ENCODE results near the gene STMN1.

STMN1 gene

DNA sequence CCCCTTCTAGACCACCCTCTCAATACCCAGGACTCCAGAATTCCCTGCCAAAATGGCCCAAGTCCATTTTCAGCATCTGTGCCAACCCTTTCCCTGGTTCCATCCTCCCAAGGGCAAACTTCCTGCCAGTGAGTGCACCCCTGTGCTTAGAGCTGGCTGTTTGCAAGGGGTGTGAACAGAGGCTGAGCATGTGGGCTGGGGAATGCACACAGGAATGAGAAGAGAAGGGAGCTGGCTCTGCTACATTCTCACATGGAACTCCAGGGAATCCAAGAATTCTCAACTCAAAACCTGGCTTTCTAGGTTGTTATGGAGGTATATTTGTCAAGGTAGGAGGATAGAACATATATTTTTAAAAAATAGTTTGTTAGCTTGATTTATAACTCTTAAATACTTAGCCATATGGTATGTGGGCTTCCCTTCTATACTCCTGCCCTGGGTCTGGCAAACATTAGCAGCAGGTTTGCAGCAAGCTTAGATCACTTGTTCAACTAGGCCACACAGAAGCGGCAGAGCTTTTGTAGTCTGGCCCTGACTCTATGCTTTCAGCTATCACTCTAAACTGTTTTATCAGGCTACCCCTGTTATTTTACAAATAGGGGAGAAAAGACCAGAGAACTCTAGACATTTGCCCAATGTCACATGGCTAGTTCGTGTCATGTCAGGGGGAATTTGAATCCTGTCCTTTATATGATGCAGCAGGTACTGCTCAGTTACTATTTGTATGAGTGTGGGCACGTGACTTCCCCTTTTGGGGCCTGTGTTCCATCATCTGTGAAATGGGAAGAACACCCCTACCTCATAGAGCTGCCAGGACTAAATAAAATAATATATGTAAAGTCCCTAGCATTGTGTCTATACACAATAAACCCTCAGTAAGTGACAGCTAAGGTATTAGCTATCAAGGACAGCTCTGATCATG is 8.1 kb upstream of the STMN1 start:
- H3K9me3 ChIP-seq: no peaks in the 10 kb centered on the region
- no peaks in the 10 kb centered on the region for H3K4me1 ChIP-seq
- no peak overlapping the region for H3K4me3 ChIP-seq (ENCODE audit: low read depth, low read length)
- TF ChIP-seq, protein P1, sequence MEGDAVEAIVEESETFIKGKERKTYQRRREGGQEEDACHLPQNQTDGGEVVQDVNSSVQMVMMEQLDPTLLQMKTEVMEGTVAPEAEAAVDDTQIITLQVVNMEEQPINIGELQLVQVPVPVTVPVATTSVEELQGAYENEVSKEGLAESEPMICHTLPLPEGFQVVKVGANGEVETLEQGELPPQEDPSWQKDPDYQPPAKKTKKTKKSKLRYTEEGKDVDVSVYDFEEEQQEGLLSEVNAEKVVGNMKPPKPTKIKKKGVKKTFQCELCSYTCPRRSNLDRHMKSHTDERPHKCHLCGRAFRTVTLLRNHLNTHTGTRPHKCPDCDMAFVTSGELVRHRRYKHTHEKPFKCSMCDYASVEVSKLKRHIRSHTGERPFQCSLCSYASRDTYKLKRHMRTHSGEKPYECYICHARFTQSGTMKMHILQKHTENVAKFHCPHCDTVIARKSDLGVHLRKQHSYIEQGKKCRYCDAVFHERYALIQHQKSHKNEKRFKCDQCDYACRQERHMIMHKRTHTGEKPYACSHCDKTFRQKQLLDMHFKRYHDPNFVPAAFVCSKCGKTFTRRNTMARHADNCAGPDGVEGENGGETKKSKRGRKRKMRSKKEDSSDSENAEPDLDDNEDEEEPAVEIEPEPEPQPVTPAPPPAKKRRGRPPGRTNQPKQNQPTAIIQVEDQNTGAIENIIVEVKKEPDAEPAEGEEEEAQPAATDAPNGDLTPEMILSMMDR (IDR thresholded peaks at IDR 0.05; ENCODE audit: low read depth, low read length): no peak
- no peaks in the 10 kb centered on the region for H3K36me3 ChIP-seq
- DNase-seq: no peak
- H3K27me3 ChIP-seq: no peaks in the 10 kb centered on the region

DNA sequence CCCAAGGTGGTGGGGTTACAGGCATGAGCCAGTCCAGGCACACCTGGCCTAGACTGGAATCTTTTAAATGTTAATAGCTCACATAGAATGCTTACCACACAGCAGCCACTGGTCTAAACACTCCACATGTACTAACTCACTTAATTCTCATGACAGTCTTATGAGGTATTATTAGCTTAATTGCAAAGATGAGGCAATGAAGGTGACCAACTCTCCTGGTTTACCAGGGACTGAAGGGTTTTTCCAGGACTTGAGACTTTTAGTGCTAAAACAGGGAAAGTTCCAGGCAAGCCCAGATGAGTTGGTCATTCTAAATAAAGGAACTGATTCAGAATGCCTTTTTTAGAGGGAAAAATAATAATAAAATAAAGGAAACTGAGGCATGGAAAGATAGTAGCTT is 7.0 kb upstream of the STMN1 start:
- no peak for DNase-seq
- H3K9me3 ChIP-seq: no peaks in the 10 kb centered on the region

GRCh38 chr1:25912076-25912831 is 6.0 kb upstream of the STMN1 start:
- Histone ChIP-seq H3K36me3 (no peaks in the 10 kb centered on the region), H3K9me3 (no peaks in the 10 kb centered on the region), H3K27me3 (no peaks in the 10 kb centered on the region), H3K4me3 (ENCODE audit: low read depth, low read length) (no peak overlapping the region), H3K4me1 (no peaks in the 10 kb centered on the region)
- TF ChIP-seq, protein P1 (IDR thresholded peaks at IDR 0.05; ENCODE audit: low read depth, low read length): no peak
- DNase-seq: no peak

More for the DNA sequence above, 7.0 kb upstream of the STMN1 start:
- TF ChIP-seq, protein P1 (IDR thresholded peaks at IDR 0.05; ENCODE audit: low read depth, low read length): no peak
- Histone ChIP-seq H3K27me3 (no peaks in the 10 kb centered on the region), H3K4me1 (no peaks in the 10 kb centered on the region), H3K36me3 (no peaks in the 10 kb centered on the region), H3K4me3 (ENCODE audit: low read depth, low read length) (no peak overlapping the region)

DNA sequence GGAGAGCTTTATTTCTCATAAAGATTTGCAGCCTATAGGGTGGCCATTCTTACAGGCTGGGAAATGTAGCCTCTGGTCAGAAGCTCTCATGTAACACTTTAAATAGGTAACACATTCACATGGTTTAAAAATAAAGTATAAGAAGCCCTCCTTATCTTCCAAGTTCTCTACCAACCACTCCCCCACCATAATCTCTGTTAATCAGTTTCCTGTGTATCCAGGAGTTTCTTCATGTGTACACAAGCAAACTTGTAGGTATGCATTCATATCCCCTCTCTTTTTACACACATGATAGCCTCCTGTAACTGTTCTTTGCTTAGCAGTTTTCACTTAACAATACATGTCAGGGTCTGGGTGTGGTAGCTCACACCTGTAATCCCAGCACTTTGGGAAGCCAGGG is 4.9 kb upstream of the STMN1 start:
- Histone ChIP-seq H3K36me3 (no peaks in the 10 kb centered on the region), H3K27me3 (no peaks in the 10 kb centered on the region), H3K4me1 (peaks cover 4% of the 10 kb centered on the region; the same call in 1 of the 2 replicates), H3K4me3 (ENCODE audit: low read depth, low read length) (no peak overlapping the region), H3K9me3 (no peaks in the 10 kb centered on the region)
- TF ChIP-seq, protein P1 (IDR thresholded peaks at IDR 0.05; ENCODE audit: low read depth, low read length): no peak
- no peak for DNase-seq

- no peak overlapping the region for H3K4me3 ChIP-seq (ENCODE audit: low read depth, low read length)
- no peaks in the 10 kb centered on the region for H3K27me3 ChIP-seq
- H3K36me3 ChIP-seq: no peaks in the 10 kb centered on the region; the same call in 1 of the 2 replicates
- no peak for DNase-seq
- H3K4me1 ChIP-seq: peaks cover 4% of the 10 kb centered on the region; the same call in 1 of the 2 replicates
- H3K9me3 ChIP-seq: no peaks in the 10 kb centered on the region
- TF ChIP-seq, protein P1 (IDR thresholded peaks at IDR 0.05; ENCODE audit: low read depth, low read length): no peak
These were observed 2.8 kb upstream of the STMN1 start for GRCh38 chr1:25909040-25909439.

All from BE2C (cell line).